Measurements from ENCODE around the gene FBXO9.
A peak's percentile ranks its signal among the peaks of the same experiment; 100 is the strongest.

Gene FBXO9

DNA sequence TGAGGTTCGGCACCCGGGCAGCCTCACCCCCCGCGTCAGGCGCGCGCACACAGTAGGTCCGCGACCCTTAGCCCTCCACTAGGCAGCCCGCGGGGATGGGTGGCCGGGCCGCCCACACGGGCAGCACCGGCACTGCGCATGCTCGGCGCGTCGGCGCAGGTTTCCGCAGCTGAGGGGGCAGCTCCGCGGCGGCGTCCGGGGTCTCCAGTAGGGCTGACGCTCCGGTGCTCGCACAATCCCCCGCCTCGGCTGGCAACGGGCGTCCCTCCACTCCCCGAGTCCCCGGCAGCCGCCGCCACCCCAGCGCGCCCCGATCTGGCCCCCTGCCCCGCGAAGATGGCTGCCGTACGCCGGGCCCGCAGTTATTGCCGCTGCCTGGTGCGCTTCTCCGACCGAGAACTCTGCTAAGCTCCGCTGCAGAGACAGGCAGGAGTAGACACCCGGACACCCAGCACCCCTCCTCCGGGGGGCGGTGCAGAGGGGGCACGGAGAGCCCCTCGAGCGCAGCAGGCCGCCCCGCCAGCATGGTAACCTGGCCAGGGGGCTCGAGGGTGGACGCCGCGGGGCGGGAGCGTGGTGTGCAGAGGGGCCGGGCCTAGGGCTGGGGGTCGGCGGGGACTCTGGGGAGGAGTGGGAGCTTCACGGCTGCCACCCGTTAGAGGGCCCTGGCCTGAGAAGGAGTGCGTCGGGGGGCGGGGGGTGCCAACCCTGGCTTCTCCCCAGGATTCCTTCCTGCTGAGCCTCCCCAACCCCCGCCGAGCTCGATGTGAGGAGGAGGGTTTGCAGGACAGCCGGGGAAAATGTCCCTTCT lies at the start of gene FBXO9:
TSS of gene FBXO9 (plus strand) at position 139 of the 811 bp plus-strand sequence. CDS start at position 525, 386 bp downstream.
- DNase-seq = peak; percentile 93

GRCh38 chr6:53015486-53015885 lies 49.7 kb upstream of the FBXO9 start:
- no peak for DNase-seq

DNA sequence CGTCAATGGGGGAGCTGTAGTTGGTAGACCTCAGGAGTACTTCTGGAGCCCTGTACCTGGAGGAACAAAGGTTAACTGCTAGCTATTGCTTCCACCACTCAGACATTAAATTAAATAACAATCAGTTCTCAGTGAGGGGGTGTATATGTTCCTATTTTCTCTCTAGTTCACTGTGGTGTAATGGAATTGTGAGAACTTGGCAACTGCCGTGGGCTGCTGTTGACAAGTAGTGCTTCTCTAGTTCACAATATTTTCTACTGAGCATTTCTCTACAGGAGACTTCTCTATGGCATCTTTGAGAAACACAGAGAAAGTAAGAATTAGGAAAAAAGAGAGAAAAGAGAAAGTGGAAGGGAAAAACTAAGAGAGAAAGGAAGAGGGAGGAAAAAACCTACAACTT lies 46.8 kb upstream of the FBXO9 start:
- no peak for DNase-seq

- DNase-seq = no peak
These were observed 45.0 kb upstream of the FBXO9 start for GRCh38 chr6:53020005-53020744.

DNA sequence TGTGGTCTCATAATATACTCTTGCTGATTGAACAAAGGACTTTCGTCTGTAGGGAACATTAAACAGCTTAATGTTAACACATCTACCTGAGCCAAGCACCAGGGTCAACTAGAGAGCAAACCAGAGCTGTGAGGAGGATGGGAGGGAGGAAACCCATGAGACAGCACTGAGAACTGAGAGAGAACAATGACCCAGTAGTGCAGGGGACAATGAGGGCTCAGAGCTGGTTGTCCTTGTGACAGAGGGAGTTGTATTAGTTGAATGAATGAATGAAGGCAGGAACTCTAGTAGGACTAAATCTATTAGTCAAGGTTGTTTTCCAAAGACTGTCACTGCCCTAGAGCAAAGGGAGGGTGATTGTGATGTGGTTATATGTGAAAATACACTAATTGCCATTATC lies 41.9 kb upstream of the FBXO9 start:
- no peak for DNase-seq

GRCh38 chr6:53026526-53026925 lies 38.7 kb upstream of the FBXO9 start:
- DNase-seq = no peak

GRCh38 chr6:53027131-53027718 lies 38.0 kb upstream of the FBXO9 start:
- no peak for DNase-seq

- DNase-seq = no peak
These were observed 36.7 kb upstream of the FBXO9 start for GRCh38 chr6:53028467-53028866.

- DNase-seq = no peak
These were observed 35.9 kb upstream of the FBXO9 start for GRCh38 chr6:53029257-53029656.

GRCh38 chr6:53029761-53030160 lies 35.4 kb upstream of the FBXO9 start:
- DNase-seq = no peak

GRCh38 chr6:53031281-53031680 lies 33.9 kb upstream of the FBXO9 start:
- DNase-seq = no peak

DNA sequence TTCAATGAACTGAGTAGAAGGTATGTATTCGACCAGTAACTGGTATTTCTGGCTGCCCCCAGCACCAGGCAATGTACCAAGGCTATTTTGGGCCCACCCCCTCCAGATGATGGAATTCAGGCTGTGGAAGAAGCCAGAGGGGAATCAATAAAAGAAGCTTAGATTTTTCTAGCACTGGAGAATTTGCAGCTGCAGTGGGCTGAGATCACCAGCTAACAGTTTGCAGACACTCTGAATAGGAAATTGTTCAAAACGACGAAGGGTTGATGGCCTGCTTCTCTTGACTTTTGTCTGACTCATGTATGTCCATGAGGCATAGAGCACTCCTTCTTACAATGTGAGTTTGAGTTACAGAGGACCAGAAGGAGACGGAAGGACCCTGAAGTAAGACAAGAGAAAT lies 32.4 kb upstream of the FBXO9 start:
- DNase-seq = no peak

DNA sequence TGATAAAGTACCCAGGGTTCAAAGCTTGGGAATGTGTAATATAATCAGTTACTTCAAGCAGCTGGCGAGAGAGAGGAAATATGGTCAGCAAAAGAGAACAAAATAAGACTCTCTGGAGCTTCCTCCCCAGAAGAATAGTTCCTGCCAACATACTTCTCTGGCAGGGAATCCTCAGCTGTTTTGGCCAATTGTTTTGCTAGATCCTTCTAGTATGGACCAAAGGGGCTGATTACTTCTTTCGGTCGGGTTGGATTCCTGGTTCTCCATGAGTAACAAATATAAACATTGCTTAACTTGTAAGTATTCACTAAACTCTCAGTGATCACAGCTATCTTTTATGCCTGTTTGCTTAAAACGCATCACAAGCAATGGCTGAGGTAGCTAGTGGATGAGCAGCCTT lies 31.4 kb upstream of the FBXO9 start:
- DNase-seq = no peak

- no peak for DNase-seq
These were observed 29.5 kb upstream of the FBXO9 start for GRCh38 chr6:53035549-53036213.

GRCh38 chr6:53038141-53038540 lies 27.1 kb upstream of the FBXO9 start:
- no peak for DNase-seq

GRCh38 chr6:53038596-53038995 lies 26.6 kb upstream of the FBXO9 start:
- no peak for DNase-seq

GRCh38 chr6:53041356-53041755 lies 23.8 kb upstream of the FBXO9 start:
- DNase-seq = no peak

DNA sequence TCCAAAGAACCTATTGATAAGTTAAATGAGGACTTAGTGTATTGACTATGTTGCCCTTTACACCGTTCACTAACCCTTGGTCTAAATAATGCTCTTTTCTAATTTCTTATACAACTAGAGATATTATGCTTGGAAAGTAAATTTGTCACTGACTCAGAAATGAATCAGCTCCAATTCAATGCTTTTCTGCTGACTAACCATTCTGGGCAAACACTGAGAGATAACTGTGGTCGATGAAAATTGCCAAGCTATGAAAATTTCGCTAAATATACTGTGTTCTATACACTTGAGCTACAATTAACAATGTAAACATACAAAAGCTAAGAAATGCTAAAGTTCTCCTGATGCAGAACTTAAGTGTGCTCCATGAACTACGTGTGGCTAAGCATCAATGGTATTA lies 23.1 kb upstream of the FBXO9 start:
- no peak for DNase-seq

- no peak for DNase-seq
These were observed 21.6 kb upstream of the FBXO9 start for GRCh38 chr6:53043581-53043980.

- DNase-seq = no peak
These were observed 21.1 kb upstream of the FBXO9 start for GRCh38 chr6:53044071-53044470.

- no peak for DNase-seq
These were observed 20.6 kb upstream of the FBXO9 start for GRCh38 chr6:53044572-53044971.

- no peak for DNase-seq
These were observed 19.1 kb upstream of the FBXO9 start for GRCh38 chr6:53045891-53046673.

Data from activated CD8-positive, alpha-beta memory T cell treated with anti-CD3 and anti-CD28 coated beads for 24 hours (primary cell).